H9 (cell line): ENCODE measurements around the gene MMP23B. TPM values are rescaled to one million over a fixed set of nuclear protein-coding genes. Genes with fewer than 3 reads are reported as not detected.
A peak's percentile ranks its signal among the peaks of the same experiment; 100 is the strongest.

Experiments used
- DNase-seq: peaks from one replicate; pipeline ENCODE4 v3.0.0-alpha.2; 2017
- H2AFZ ChIP-seq: one replicate; pipeline ENCODE4 v1.6.1; 2013; ENCODE audit warnings: mild to moderate bottlenecking, low read length, control low read depth, moderate library complexity
- H2AK5ac ChIP-seq: 2 replicates; pipeline ENCODE4 v1.6.1; 2013; ENCODE audit warnings: low read length, control low read depth, mixed read lengths; ENCODE audit not compliant: insufficient read length
- H2BK120ac ChIP-seq: one replicate; pipeline ENCODE4 v1.6.1; 2013; ENCODE audit warnings: low read depth, mild to moderate bottlenecking, low read length, control low read depth, inconsistent platforms; ENCODE audit not compliant: poor library complexity, severe bottlenecking
- H2BK12ac ChIP-seq: 2 replicates; pipeline ENCODE4 v1.6.1; 2013; ENCODE audit warnings: low read length, control low read depth, mixed read lengths, low read depth; ENCODE audit not compliant: insufficient read length
- H2BK15ac ChIP-seq: 2 replicates; pipeline ENCODE4 v1.6.1; 2013; ENCODE audit warnings: low read depth, low read length, control low read depth
- H2BK20ac ChIP-seq: one replicate; pipeline ENCODE4 v1.6.1; 2013; ENCODE audit warnings: low read depth, mild to moderate bottlenecking, low read length, control low read depth, inconsistent platforms; ENCODE audit not compliant: poor library complexity, severe bottlenecking
- H2BK5ac ChIP-seq: 2 replicates; pipeline ENCODE4 v1.6.1; 2013; ENCODE audit warnings: low read length, control low read depth, mixed read lengths; ENCODE audit not compliant: insufficient read length
- H3K14ac ChIP-seq: 2 replicates; pipeline ENCODE4 v1.6.1; 2013; ENCODE audit warnings: low read length, control low read depth; ENCODE audit not compliant: insufficient read depth
- H3K18ac ChIP-seq: 2 replicates; pipeline ENCODE4 v1.6.1; 2013; ENCODE audit warnings: low read depth, mild to moderate bottlenecking, mixed read lengths, low read length, control low read depth; ENCODE audit not compliant: insufficient read length
- H3K23ac ChIP-seq: 2 replicates; pipeline ENCODE4 v1.6.1; 2013; ENCODE audit warnings: low read length, control low read depth, mixed read lengths, low read depth; ENCODE audit not compliant: insufficient read length
- H3K23me2 ChIP-seq: 2 replicates; pipeline ENCODE4 v1.6.1; 2013; ENCODE audit warnings: low read depth, mild to moderate bottlenecking, mixed read lengths, low read length, control low read depth; ENCODE audit not compliant: insufficient read length, poor library complexity, severe bottlenecking
- H3K27ac ChIP-seq: 2 replicates; pipeline ENCODE4 v1.5.1; 2013; ENCODE audit warnings: low read length, control low read depth, mixed read lengths, low read depth; ENCODE audit not compliant: insufficient read length
- H3K27me3 ChIP-seq: 2 replicates; pipeline ENCODE4 v1.6.1; 2013; ENCODE audit warnings: low read length, control low read depth, inconsistent platforms; ENCODE audit not compliant: insufficient read depth
- H3K4ac ChIP-seq: 2 replicates; pipeline ENCODE4 v1.6.1; 2013; ENCODE audit warnings: low read depth, mild to moderate bottlenecking, control low read depth, inconsistent platforms, low read length, moderate library complexity
- H3K4me1 ChIP-seq: 2 replicates; pipeline ENCODE4 v1.6.1; 2013; ENCODE audit warnings: low read length, control low read depth, inconsistent platforms; ENCODE audit not compliant: insufficient read depth
- H3K4me2 ChIP-seq: 2 replicates; pipeline ENCODE4 v1.6.1; 2013; ENCODE audit warnings: low read length, control low read depth, mixed read lengths; ENCODE audit not compliant: insufficient read length, insufficient read depth
- H3K56ac ChIP-seq: 2 replicates; pipeline ENCODE4 v1.6.1; 2013; ENCODE audit warnings: low read depth, mild to moderate bottlenecking, mixed read lengths, low read length, control low read depth; ENCODE audit not compliant: insufficient read length
- H3K79me1 ChIP-seq: 2 replicates; pipeline ENCODE4 v1.6.1; 2013; ENCODE audit warnings: low read depth, mild to moderate bottlenecking, moderate library complexity, low read length, control low read depth, inconsistent platforms; ENCODE audit not compliant: insufficient read depth, poor library complexity, severe bottlenecking
- H3K79me2 ChIP-seq: 2 replicates; pipeline ENCODE4 v1.6.1; 2013; ENCODE audit warnings: low read length, control low read depth, inconsistent platforms; ENCODE audit not compliant: insufficient read depth
- H3K9ac ChIP-seq: 2 replicates; pipeline ENCODE4 v1.6.1; 2013; ENCODE audit warnings: low read length, control low read depth, mixed read lengths; ENCODE audit not compliant: insufficient read length; ENCODE audit errors: extremely low read depth
- H3K9me3 ChIP-seq: one replicate; pipeline ENCODE4 v1.6.1; 2013; ENCODE audit warnings: low read depth, low read length, inconsistent platforms; ENCODE audit not compliant: control insufficient read depth
- H3T11ph ChIP-seq: one replicate; pipeline ENCODE4 v1.6.1; 2013; ENCODE audit warnings: mild to moderate bottlenecking, low read length, control low read depth, inconsistent platforms
- H4K20me1 ChIP-seq: one replicate; pipeline ENCODE4 v1.6.1; 2013; ENCODE audit not compliant: control insufficient read depth, insufficient read length, insufficient read depth
- H4K5ac ChIP-seq: 2 replicates; pipeline ENCODE4 v1.6.1; 2013; ENCODE audit warnings: low read depth, mild to moderate bottlenecking, mixed read lengths, low read length, control low read depth; ENCODE audit not compliant: insufficient read length
- H4K8ac ChIP-seq: replicated peaks from 2 replicates; pipeline ENCODE4 v1.6.1; 2013; ENCODE audit warnings: low read length, control low read depth, mixed read lengths, low read depth; ENCODE audit not compliant: insufficient read length
- H4K91ac ChIP-seq: 2 replicates; pipeline ENCODE4 v1.6.1; 2013; ENCODE audit warnings: low read depth, mild to moderate bottlenecking, moderate library complexity, mixed read lengths, low read length, control low read depth; ENCODE audit not compliant: insufficient read length
- H3K27ac Mint-ChIP-seq, 3 experiments: 2 replicates in 2 of 3; 3 replicates in 1 of 3; pipeline ENCODE4 v1.8.0; 2020 to 2021; ENCODE audit warnings: mixed read lengths in 3 of 3, mild to moderate bottlenecking in 1 of 3, moderate library complexity in 1 of 3
- H3K27me3 Mint-ChIP-seq: 2 replicates; pipeline ENCODE4 v1.8.0; 2021; ENCODE audit warnings: low read depth, mild to moderate bottlenecking, moderate library complexity, mixed read lengths
- H3K36me3 Mint-ChIP-seq, 3 experiments: 2 replicates in 2 of 3; 3 replicates in 1 of 3; pipeline ENCODE4 v1.8.0; 2020 to 2021; ENCODE audit warnings: low read depth in 3 of 3, mixed read lengths in 3 of 3; ENCODE audit not compliant: insufficient read depth in 1 of 3
- H3K4me1 Mint-ChIP-seq, 2 experiments: 2 replicates each; pipeline ENCODE4 v1.8.0; 2020; ENCODE audit warnings: mixed read lengths in 2 of 2
- H3K4me3 Mint-ChIP-seq, 2 experiments: 2 replicates in 1 of 2; 3 replicates in 1 of 2; pipeline ENCODE4 v1.8.0; 2020 to 2021; ENCODE audit warnings: mild to moderate bottlenecking in 2 of 2, mixed read lengths in 2 of 2, moderate library complexity in 1 of 2
- H3K9me3 Mint-ChIP-seq, 2 experiments: 2 replicates in 1 of 2; 3 replicates in 1 of 2; pipeline ENCODE4 v1.8.0; 2020; ENCODE audit warnings: mild to moderate bottlenecking in 2 of 2, mixed read lengths in 2 of 2, moderate library complexity in 1 of 2
- WGBS: extraction: QIAGEN DNeasy Blood & Tissue Kit; methylation state at CpG from one replicate; pipeline ENCODE4 v1.1.7; 2013; ENCODE audit warnings: missing lambda C conversion rate, low lambda C conversion rate, mixed read lengths; ENCODE audit not compliant: insufficient read length; ENCODE audit errors: extremely low coverage; 5-methylcytosine and 5-hydroxymethylcytosine counted together
- total RNA-seq: library from RNA; stranded (reverse); gene quantifications from 2 replicates; pipeline ENCODE4 v1.2.1, GENCODE V29; 2021
- TF ChIP-seq, protein P1 (sequence below): fragments of 200-600 bp; sonication (generic); conservative IDR thresholded peaks from 3 replicates; pipeline ENCODE4 v1.8.0; 2021; ENCODE audit warnings: antibody characterized with exemption, mild to moderate bottlenecking

Gene MMP23B
- total RNA-seq, 1 experiment from 2014 or later = 12.5 TPM

DNA sequence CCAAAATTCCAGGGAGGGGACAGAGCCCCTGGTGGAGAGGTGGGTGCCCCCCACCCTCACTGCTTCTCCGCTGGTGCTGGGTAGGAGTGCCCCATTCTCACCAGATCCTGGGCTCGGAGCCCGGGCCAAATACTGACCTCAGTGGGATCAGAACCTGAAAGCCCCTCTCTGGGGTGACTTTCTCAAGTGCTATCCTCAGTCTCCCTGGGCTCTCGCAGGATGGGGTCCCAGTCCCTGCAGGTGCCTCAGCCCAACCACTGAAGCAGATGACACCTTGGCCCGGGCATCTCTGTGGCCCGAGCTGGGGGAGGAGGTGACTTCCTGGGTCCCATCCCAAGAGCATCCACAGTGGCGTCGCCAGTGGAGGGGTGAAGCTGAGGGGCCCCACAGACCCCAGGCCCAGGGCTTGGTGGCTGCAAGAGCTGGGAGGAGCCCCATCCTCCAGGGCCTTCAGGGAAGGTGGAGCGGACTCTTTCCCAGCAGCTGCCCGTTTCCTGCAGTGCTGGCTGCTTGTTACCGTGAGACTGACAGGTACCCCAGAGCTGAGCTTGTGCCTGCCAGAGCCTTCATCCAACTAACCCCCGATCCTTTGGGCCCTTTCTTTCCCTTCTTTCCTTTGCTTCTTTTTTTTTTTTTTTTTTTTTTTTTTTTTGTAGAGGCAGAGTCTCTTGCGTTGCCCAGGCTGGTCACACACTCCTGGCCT is 28.2 kb upstream of the MMP23B start:
- Histone ChIP-seq H3K4me2 (no peak overlapping the region), H3T11ph (no peak overlapping the region), H2AK5ac (no peak overlapping the region), H3K56ac (no peak overlapping the region), H2BK120ac (no peak overlapping the region), H4K20me1 (no peaks in the 10 kb centered on the region), H3K4ac (no peak overlapping the region), H2BK5ac (no peak overlapping the region), H3K27ac (no peak overlapping the region), H3K23ac (no peak overlapping the region), H3K9me3 (no peaks in the 10 kb centered on the region), H3K18ac (no peak overlapping the region), H2BK12ac (no peak overlapping the region), H2AFZ (no peak overlapping the region), H2BK15ac (no peak overlapping the region), H3K14ac (no peak overlapping the region; the same call in 1 of the 2 replicates), H3K4me1 (no peaks in the 10 kb centered on the region), H4K91ac (no peak overlapping the region), H4K8ac (no peak overlapping the region), H3K9ac (no peak overlapping the region), H3K79me1 (no peaks in the 10 kb centered on the region), H4K5ac (no peak overlapping the region), H3K27me3 (no peaks in the 10 kb centered on the region; the same call in 1 of the 2 replicates), H3K79me2 (no peaks in the 10 kb centered on the region), H3K23me2 (peaks cover 8% of the 10 kb centered on the region), H2BK20ac (no peak overlapping the region)
- Mint-ChIP-seq H3K36me3 (no peaks in the 10 kb centered on the region), H3K27me3 (peaks cover 47% of the 10 kb centered on the region), H3K27ac (0 out of 7 replicates have a peak overlapping the region, but pooled peaks of 1 of the 3 experiments have one; percentile 44), H3K4me1 (peaks cover 3 to 5% of the 10 kb centered on the region in 2 experiments; a peak in 3 of 4 replicates), H3K9me3 (no peaks in the 10 kb centered on the region), H3K4me3 (no peak overlapping the region)
- WGBS = no CpG with 5 or more reads among the region's 13 CpGs
- no peak for DNase-seq
- TF ChIP-seq, protein P1, sequence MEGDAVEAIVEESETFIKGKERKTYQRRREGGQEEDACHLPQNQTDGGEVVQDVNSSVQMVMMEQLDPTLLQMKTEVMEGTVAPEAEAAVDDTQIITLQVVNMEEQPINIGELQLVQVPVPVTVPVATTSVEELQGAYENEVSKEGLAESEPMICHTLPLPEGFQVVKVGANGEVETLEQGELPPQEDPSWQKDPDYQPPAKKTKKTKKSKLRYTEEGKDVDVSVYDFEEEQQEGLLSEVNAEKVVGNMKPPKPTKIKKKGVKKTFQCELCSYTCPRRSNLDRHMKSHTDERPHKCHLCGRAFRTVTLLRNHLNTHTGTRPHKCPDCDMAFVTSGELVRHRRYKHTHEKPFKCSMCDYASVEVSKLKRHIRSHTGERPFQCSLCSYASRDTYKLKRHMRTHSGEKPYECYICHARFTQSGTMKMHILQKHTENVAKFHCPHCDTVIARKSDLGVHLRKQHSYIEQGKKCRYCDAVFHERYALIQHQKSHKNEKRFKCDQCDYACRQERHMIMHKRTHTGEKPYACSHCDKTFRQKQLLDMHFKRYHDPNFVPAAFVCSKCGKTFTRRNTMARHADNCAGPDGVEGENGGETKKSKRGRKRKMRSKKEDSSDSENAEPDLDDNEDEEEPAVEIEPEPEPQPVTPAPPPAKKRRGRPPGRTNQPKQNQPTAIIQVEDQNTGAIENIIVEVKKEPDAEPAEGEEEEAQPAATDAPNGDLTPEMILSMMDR = no peak
